Neuronal stem cell (in vitro differentiated cells): ENCODE measurements around the gene SIVA1.

ENCODE experiments used
- DNase-seq: peaks from one replicate; pipeline ENCODE4 v3.0.0-alpha.2; 2013; ENCODE audit warnings: low spot score
- H2AFZ ChIP-seq: one replicate; pipeline ENCODE4 v1.6.1; 2013; ENCODE audit warnings: mild to moderate bottlenecking, low read length, inconsistent platforms
- H2AK5ac ChIP-seq: 2 replicates; pipeline ENCODE4 v1.6.1; 2013; ENCODE audit warnings: low read depth, mild to moderate bottlenecking, inconsistent platforms, low read length, moderate library complexity, mixed read lengths
- H2BK120ac ChIP-seq: 2 replicates; pipeline ENCODE4 v1.6.1; 2013; ENCODE audit warnings: low read depth, mild to moderate bottlenecking, inconsistent platforms, low read length, moderate library complexity, mixed read lengths
- H2BK12ac ChIP-seq: one replicate; pipeline ENCODE4 v1.6.1; 2013; ENCODE audit warnings: low read length, inconsistent platforms
- H2BK15ac ChIP-seq: 2 replicates; pipeline ENCODE4 v1.6.1; 2013; ENCODE audit warnings: mild to moderate bottlenecking, low read length, inconsistent platforms, mixed read lengths
- H2BK5ac ChIP-seq: one replicate; pipeline ENCODE4 v1.6.1; 2013; ENCODE audit warnings: inconsistent platforms, mild to moderate bottlenecking, low read length, moderate library complexity
- H3K14ac ChIP-seq: one replicate; pipeline ENCODE4 v1.6.1; 2013; ENCODE audit warnings: low read length, inconsistent platforms
- H3K18ac ChIP-seq: 2 replicates; pipeline ENCODE4 v1.6.1; 2013; ENCODE audit warnings: low read length, inconsistent platforms
- H3K23ac ChIP-seq: 2 replicates; pipeline ENCODE4 v1.6.1; 2013; ENCODE audit warnings: low read depth, mild to moderate bottlenecking, mixed read lengths, low read length, inconsistent platforms; ENCODE audit not compliant: poor library complexity
- H3K27ac ChIP-seq: replicated peaks from 3 replicates; pipeline ENCODE4 v1.5.1; 2013; ENCODE audit warnings: low read length, inconsistent platforms
- H3K27me3 ChIP-seq, 3 experiments: 2 replicates each; pipeline ENCODE4 v1.6.1; 2013; ENCODE audit warnings: low read length in 3 of 3, mild to moderate bottlenecking in 2 of 3, inconsistent platforms in 1 of 3, low read depth in 1 of 3, mixed read lengths in 1 of 3, moderate library complexity in 1 of 3; ENCODE audit not compliant: control insufficient read depth in 3 of 3, insufficient read depth in 3 of 3
- H3K36me3 ChIP-seq, 2 donors: replicated peaks in 1 of 2; 2 replicates each; pipeline ENCODE4 v1.6.1; 2013; ENCODE audit warnings: low read length in 2 of 2; ENCODE audit not compliant: control insufficient read depth in 2 of 2, insufficient read depth in 2 of 2
- H3K4ac ChIP-seq: 2 replicates; pipeline ENCODE4 v1.6.1; 2013; ENCODE audit warnings: inconsistent platforms, mild to moderate bottlenecking, low read length, moderate library complexity
- H3K4me1 ChIP-seq, 2 donors: 1 replicate in 1 of 2; 2 replicates in 1 of 2; pipeline ENCODE4 v1.6.1; 2013; ENCODE audit warnings: low read length in 2 of 2, low read depth in 1 of 2; ENCODE audit not compliant: control insufficient read depth in 2 of 2, insufficient read depth in 1 of 2
- H3K4me2 ChIP-seq: one replicate; pipeline ENCODE4 v1.6.1; 2013; ENCODE audit warnings: mild to moderate bottlenecking, low read length, inconsistent platforms; ENCODE audit not compliant: insufficient read depth, poor library complexity, severe bottlenecking
- H3K4me3 ChIP-seq, 2 donors: 2 replicates each; pipeline ENCODE4 v1.5.1; 2013; ENCODE audit warnings: low read length in 2 of 2, mild to moderate bottlenecking in 2 of 2, inconsistent platforms in 1 of 2, moderate library complexity in 1 of 2
- H3K79me1 ChIP-seq: one replicate; pipeline ENCODE4 v1.6.1; 2013; ENCODE audit warnings: low read depth, mild to moderate bottlenecking, inconsistent platforms, low read length, moderate library complexity
- H3K9ac ChIP-seq: one replicate; pipeline ENCODE4 v1.6.1; 2013; ENCODE audit warnings: mild to moderate bottlenecking, low read depth, low read length, inconsistent platforms; ENCODE audit not compliant: poor library complexity
- H3K9me3 ChIP-seq, 2 donors: replicated peaks in 1 of 2; 2 replicates each; pipeline versions ENCODE3 to v1.6.1; 2013; ENCODE audit warnings: low read length in 2 of 2, mild to moderate bottlenecking in 2 of 2, inconsistent platforms in 1 of 2, low read depth in 1 of 2, mixed read lengths in 1 of 2, moderate library complexity in 1 of 2; ENCODE audit not compliant: control insufficient read depth in 2 of 2, insufficient read depth in 1 of 2
- H4K8ac ChIP-seq: one replicate; pipeline ENCODE4 v1.6.1; 2013; ENCODE audit warnings: low read depth, mild to moderate bottlenecking, inconsistent platforms, low read length, moderate library complexity
- H4K91ac ChIP-seq: one replicate; pipeline ENCODE4 v1.6.1; 2013; ENCODE audit warnings: low read length, low read depth, mild to moderate bottlenecking, inconsistent platforms; ENCODE audit not compliant: poor library complexity
- WGBS, 2 donors: extraction: QIAGEN DNeasy Blood & Tissue Kit; methylation state at CpG; one replicate each; pipeline ENCODE4 v1.1.7; 2013; ENCODE audit warnings: missing lambda C conversion rate in 2 of 2, mixed read lengths in 1 of 2; ENCODE audit not compliant: insufficient read length in 2 of 2, insufficient replicate concordance in 1 of 2; ENCODE audit errors: extremely low coverage in 2 of 2; 5-methylcytosine and 5-hydroxymethylcytosine counted together

SIVA1 gene

GRCh38 chr14:104777808-104778249, 24.9 kb downstream of the SIVA1 start:
- H2BK12ac ChIP-seq = no peak overlapping the region
- peaks cover 15% of the 10 kb centered on the region for H3K79me1 ChIP-seq
- H2AFZ ChIP-seq = peak overlapping the region; percentile 18
- no peaks in the 10 kb centered on the region for H3K27me3 ChIP-seq
- H3K18ac ChIP-seq = no peak overlapping the region
- peaks cover 0 to 24% of the 10 kb centered on the region in 2 donors for H3K4me1 ChIP-seq
- H3K9me3 ChIP-seq = peaks cover 0 to 2% of the 10 kb centered on the region in 2 donors
- H3K36me3 ChIP-seq = peaks cover 28 to 57% of the 10 kb centered on the region in 2 donors
- H2BK5ac ChIP-seq = peak overlapping the region; percentile 24
- H3K27ac ChIP-seq = no peak overlapping the region
- no peak overlapping the region for H3K4ac ChIP-seq
- H3K14ac ChIP-seq = no peak overlapping the region
- no CpG with 5 or more reads among the region's 15 CpGs for WGBS, 2 donors
- no peak overlapping the region for H4K8ac ChIP-seq
- H3K4me3 ChIP-seq = no peak overlapping the region
- H2AK5ac ChIP-seq = no peak overlapping the region
- H3K4me2 ChIP-seq = no peak overlapping the region
- H4K91ac ChIP-seq = no peak overlapping the region
- H3K9ac ChIP-seq = peak overlapping the region; percentile 60
- no peak overlapping the region for H2BK15ac ChIP-seq
- no peak overlapping the region for H2BK120ac ChIP-seq
- no peak for DNase-seq
- H3K23ac ChIP-seq = peak overlapping the region; percentile 80

- H3K79me1 ChIP-seq = peaks cover 10% of the 10 kb centered on the region
- no peak overlapping the region for H3K4me3 ChIP-seq
- no peak overlapping the region for H4K91ac ChIP-seq
- DNase-seq = no peak
- H3K27me3 ChIP-seq = no peaks in the 10 kb centered on the region
- no peak overlapping the region for H2BK5ac ChIP-seq
- H3K4me1 ChIP-seq = peaks cover 0 to 24% of the 10 kb centered on the region in 2 donors
- H3K36me3 ChIP-seq = peaks cover 22 to 50% of the 10 kb centered on the region in 2 donors
- H3K14ac ChIP-seq = no peak overlapping the region
- no peak overlapping the region for H2BK15ac ChIP-seq
- H3K23ac ChIP-seq = peak overlapping the region; percentile 43
- no peak overlapping the region for H3K9ac ChIP-seq
- peaks cover 0 to 2% of the 10 kb centered on the region in 2 donors for H3K9me3 ChIP-seq
- WGBS, 2 donors = no CpG with 5 or more reads among the region's 15 CpGs
- no peak overlapping the region for H3K27ac ChIP-seq
- no peak overlapping the region for H2BK120ac ChIP-seq
- H2AK5ac ChIP-seq = no peak overlapping the region
- H3K4ac ChIP-seq = no peak overlapping the region
- no peak overlapping the region for H3K4me2 ChIP-seq
- H3K18ac ChIP-seq = no peak overlapping the region
- no peak overlapping the region for H2AFZ ChIP-seq
- no peak overlapping the region for H2BK12ac ChIP-seq
- H4K8ac ChIP-seq = no peak overlapping the region
These were observed 25.9 kb downstream of the SIVA1 start for GRCh38 chr14:104778694-104779331.

- Histone ChIP-seq H3K18ac (no peak overlapping the region), H2BK12ac (peak overlapping the region; percentile 2), H3K23ac (peak overlapping the region; percentile 65), H2BK15ac (no peak overlapping the region), H2AK5ac (no peak overlapping the region), H3K4me3 (no peak overlapping the region), H3K9me3 (peaks cover 0 to 2% of the 10 kb centered on the region in 2 donors), H4K8ac (peak overlapping the region; percentile 82), H3K27me3 (no peaks in the 10 kb centered on the region), H4K91ac (no peak overlapping the region), H3K27ac (no peak overlapping the region), H3K36me3 (peaks cover 22 to 49% of the 10 kb centered on the region in 2 donors), H3K79me1 (peaks cover 16% of the 10 kb centered on the region), H2BK120ac (no peak overlapping the region), H3K4me2 (no peak overlapping the region), H3K4me1 (peaks cover 0 to 24% of the 10 kb centered on the region in 2 donors), H2BK5ac (no peak overlapping the region), H3K14ac (no peak overlapping the region), H3K4ac (no peak overlapping the region), H2AFZ (no peak overlapping the region), H3K9ac (no peak overlapping the region)
- DNase-seq = no peak
- no CpG with 5 or more reads among the region's 32 CpGs for WGBS, 2 donors
These were observed 27.0 kb downstream of the SIVA1 start for GRCh38 chr14:104779776-104780512.

- peak overlapping the region; percentile 2 for H2BK12ac ChIP-seq
- H2AK5ac ChIP-seq = no peak overlapping the region
- peaks cover 16% of the 10 kb centered on the region for H3K79me1 ChIP-seq
- H3K23ac ChIP-seq = peak overlapping the region; percentile 43
- H3K4me3 ChIP-seq = no peak overlapping the region
- no peak overlapping the region for H3K9ac ChIP-seq
- no peak overlapping the region for H3K14ac ChIP-seq
- H2BK120ac ChIP-seq = no peak overlapping the region
- H2BK15ac ChIP-seq = no peak overlapping the region
- WGBS, 2 donors = no CpG with 5 or more reads among the region's 24 CpGs
- H3K4ac ChIP-seq = no peak overlapping the region
- H2BK5ac ChIP-seq = no peak overlapping the region
- peaks cover 0 to 2% of the 10 kb centered on the region in 2 donors for H3K9me3 ChIP-seq
- no peak overlapping the region for H3K4me2 ChIP-seq
- no peak overlapping the region for H3K27ac ChIP-seq
- H3K4me1 ChIP-seq = peaks cover 0 to 24% of the 10 kb centered on the region in 2 donors
- no peak overlapping the region for H3K18ac ChIP-seq
- no peak overlapping the region for H4K8ac ChIP-seq
- no peak overlapping the region for H4K91ac ChIP-seq
- no peak for DNase-seq
- H3K27me3 ChIP-seq = no peaks in the 10 kb centered on the region
- H2AFZ ChIP-seq = no peak overlapping the region
- peaks cover 16 to 43% of the 10 kb centered on the region in 2 donors for H3K36me3 ChIP-seq
These were observed 27.6 kb downstream of the SIVA1 start for GRCh38 chr14:104780513-104781030.
